ENCODE measurements around the gene CDK2AP2.

- TF ChIP-seq ZFP3 (CRISPR knock-in tag; IDR thresholded peaks at IDR 0.05) (no peak), ESRRG (CRISPR knock-in tag; IDR thresholded peaks at IDR 0.05) (no peak), BACH2 (CRISPR knock-in tag; IDR thresholded peaks at IDR 0.05; ENCODE audit: borderline replicate concordance) (no peak), ZNF565 (CRISPR knock-in tag; conservative IDR thresholded peaks at IDR 0.05; ENCODE audit: low read depth) (no peak), ISL1 (CRISPR knock-in tag; IDR thresholded peaks at IDR 0.05) (no peak), POU6F1 (CRISPR knock-in tag; IDR thresholded peaks at IDR 0.05; ENCODE audit: borderline replicate concordance, low read depth) (no peak), CSDC2 (CRISPR knock-in tag; IDR thresholded peaks at IDR 0.05) (no peak), ZNF8 (CRISPR knock-in tag; IDR thresholded peaks at IDR 0.05) (no peak), ZC3H10 (CRISPR knock-in tag; IDR thresholded peaks at IDR 0.05) (no peak), TOX (CRISPR knock-in tag; IDR thresholded peaks at IDR 0.05; ENCODE audit: borderline replicate concordance) (no peak), TCF4 (CRISPR knock-in tag; IDR thresholded peaks at IDR 0.05; ENCODE audit: borderline replicate concordance) (no peak), ZNF70 (CRISPR knock-in tag; IDR thresholded peaks at IDR 0.05) (no peak), ZFP30 (CRISPR knock-in tag; IDR thresholded peaks at IDR 0.05) (no peak)
- TF ChIP-seq, protein P1, sequence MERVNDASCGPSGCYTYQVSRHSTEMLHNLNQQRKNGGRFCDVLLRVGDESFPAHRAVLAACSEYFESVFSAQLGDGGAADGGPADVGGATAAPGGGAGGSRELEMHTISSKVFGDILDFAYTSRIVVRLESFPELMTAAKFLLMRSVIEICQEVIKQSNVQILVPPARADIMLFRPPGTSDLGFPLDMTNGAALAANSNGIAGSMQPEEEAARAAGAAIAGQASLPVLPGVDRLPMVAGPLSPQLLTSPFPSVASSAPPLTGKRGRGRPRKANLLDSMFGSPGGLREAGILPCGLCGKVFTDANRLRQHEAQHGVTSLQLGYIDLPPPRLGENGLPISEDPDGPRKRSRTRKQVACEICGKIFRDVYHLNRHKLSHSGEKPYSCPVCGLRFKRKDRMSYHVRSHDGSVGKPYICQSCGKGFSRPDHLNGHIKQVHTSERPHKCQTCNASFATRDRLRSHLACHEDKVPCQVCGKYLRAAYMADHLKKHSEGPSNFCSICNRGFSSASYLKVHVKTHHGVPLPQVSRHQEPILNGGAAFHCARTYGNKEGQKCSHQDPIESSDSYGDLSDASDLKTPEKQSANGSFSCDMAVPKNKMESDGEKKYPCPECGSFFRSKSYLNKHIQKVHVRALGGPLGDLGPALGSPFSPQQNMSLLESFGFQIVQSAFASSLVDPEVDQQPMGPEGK (CRISPR knock-in tag; IDR thresholded peaks at IDR 0.05; ENCODE audit: borderline replicate concordance) = no peak
Observed at GRCh38 chr11:67465189-67465510, 42.8 kb downstream of the CDK2AP2 start.

Measured in SK-N-SH treated with all-trans-retinoic acid at 6 μM for 48 hours (cell line).